CD4-positive, alpha-beta T cell treated with Interleukin-2 at 100 ng/mL for 4 hours (primary cell): Measurements from ENCODE around the gene CHRNB1.

Experiments
- DNase-seq: peaks from one replicate; pipeline ENCODE4 v3.0.0-alpha.2; 2020; ENCODE audit warnings: low spot score

The CHRNB1 gene

DNA sequence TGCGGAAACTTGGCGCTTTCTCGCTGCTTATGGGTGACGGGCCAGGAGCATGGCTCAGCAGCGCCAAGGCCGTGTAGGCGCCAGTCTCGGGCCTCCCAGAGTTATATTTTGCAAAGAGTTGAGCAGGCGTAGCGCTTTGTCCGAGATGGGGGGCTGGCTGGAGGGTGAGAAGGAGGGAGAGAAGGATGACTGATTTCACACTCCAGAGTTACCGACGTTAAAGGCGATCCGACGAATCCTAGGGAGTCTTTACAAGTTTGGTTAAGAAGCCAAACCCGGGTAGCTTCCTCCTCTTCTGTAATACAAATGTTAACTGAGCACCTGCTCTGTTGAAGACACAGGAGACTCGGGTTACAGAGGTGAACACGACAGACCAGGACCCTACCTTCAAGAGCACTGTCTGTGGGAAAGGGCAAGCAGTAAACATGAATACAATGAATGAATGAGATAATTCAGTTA is 40.1 kb downstream of the CHRNB1 start:
- DNase-seq: no peak

DNA sequence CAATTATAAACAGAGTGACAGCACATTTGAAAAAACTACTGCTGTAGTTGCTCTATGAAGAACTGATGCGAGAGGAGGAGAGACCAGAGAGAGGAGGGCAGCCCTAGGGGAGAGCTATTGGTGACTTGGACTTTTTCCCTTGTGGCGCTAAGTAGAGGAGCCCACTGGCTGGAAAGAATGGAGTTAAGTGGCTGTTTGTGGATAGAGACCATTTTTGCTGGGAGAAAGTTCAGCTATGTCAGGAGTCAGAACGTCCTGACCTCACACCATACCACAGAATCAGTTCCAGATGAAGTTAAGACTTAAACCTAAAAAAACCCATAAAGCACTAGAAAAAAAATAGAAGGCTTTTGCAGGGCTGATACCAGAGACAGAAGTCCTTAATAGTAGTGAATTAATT is 41.3 kb downstream of the CHRNB1 start:
- no peak for DNase-seq

DNA sequence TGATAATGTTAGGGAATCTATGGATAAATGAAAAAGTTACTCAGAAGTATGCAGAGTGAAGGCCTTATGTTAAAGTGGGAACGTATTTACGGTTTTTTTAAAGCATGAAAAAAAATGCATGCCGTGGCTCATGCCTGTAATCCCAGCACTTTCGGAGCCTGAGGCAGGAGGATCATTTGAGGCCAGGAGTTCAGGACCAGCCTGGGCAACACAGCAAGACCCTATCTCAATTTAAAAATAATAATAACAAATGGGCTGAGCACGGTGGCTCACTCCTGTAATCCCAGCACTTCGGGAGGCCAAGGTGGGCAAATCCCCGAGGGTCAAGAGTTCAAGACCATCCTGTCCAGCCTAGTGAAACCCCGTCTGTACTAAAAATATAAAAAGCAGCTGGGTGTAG is 45.3 kb downstream of the CHRNB1 start:
- no peak for DNase-seq

GRCh38 chr17:7491583-7491982 is 46.7 kb downstream of the CHRNB1 start:
- DNase-seq: no peak

DNA sequence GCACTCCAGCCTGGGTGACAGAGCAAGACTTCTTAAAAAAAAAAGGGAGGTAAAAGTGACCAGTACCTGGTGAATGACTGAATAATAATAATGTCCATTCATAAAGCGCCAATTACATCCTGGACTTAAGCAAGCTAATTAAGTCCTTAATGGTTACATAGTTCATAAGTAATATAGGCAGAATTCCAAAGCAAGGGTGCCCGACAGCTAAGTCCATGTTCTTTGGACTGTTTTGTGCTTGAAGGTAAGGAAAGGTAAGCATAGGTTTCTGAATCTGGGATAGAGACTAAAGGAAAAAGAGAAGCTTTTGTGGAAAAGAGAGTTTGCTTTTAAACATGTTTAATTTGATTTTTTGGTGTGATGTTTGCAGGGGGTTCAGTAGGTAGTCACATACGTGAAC is 49.1 kb downstream of the CHRNB1 start:
- DNase-seq: no peak

GRCh38 chr17:7495906-7496434 is 51.1 kb downstream of the CHRNB1 start:
- DNase-seq: no peak

DNA sequence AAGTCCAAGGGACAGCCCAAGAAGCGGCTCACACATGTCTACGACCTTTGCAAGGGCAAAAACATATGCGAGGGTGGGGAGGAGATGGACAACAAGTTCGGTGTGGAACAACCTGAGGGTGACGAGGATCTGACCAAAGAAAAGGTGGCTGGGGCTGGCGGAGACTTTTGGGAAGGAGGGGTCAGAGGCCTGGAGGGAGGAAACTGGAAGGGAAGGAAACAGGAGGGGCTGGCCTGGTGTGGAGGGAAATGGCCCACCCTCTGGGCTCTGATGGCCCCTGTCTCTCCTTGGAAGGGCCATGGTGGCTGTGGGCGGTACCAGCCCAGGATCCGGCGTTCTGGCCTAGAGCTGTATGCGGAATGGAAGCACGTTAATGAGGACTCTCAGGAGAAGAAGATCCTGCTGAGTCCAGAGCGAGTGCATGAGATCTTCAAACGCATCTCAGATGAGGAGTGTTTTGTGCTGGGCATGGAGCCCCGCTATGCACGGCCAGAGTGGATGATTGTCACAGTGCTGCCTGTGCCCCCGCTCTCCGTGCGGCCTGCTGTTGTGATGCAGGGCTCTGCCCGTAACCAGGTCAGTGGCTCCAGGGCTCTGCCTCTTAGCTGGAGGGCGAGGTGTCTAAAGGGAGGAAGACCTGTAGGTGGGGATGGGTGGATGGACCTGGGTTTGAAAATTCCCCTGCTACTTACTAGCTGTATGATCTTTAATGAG is 51.8 kb downstream of the CHRNB1 start:
- no peak for DNase-seq

DNA sequence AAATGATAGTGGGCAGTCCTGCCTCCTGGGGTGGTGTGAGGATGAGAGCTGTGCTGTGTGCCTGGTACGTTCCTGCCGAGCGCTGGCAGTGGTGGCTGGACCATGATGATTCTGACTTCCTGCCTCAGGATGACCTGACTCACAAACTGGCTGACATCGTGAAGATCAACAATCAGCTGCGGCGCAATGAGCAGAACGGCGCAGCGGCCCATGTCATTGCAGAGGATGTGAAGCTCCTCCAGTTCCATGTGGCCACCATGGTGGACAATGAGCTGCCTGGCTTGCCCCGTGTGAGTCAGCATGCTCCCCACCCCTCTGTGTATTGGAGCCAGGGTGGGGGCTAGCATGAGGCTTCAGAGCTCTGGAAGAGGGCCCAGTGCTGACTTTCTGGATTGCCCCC is 52.4 kb downstream of the CHRNB1 start:
- no peak for DNase-seq

DNA sequence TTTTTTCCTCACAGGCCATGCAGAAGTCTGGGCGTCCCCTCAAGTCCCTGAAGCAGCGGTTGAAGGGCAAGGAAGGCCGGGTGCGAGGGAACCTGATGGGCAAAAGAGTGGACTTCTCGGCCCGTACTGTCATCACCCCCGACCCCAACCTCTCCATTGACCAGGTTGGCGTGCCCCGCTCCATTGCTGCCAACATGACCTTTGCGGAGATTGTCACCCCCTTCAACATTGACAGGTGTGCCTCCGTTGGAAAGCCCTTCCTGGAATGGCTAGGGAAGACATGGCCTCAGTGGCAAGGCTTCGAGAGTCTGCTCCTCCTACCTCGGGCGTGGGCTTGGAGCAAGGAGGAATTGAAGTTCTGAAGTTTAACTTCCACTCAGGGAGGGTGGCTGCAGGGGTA is 52.8 kb downstream of the CHRNB1 start:
- DNase-seq: no peak

DNA sequence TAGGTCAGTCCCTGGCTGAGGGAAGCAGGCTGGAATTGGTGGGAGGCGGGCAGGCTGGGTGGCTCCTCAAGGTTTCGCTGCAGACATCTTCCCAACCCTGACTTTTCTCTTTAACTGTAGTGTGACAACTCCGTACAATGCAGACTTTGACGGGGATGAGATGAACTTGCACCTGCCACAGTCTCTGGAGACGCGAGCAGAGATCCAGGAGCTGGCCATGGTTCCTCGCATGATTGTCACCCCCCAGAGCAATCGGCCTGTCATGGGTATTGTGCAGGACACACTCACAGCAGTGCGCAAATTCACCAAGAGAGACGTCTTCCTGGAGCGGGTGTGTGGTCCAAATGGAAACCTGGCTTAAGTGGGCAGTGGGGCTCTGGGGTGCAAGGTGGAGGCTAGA is 54.3 kb downstream of the CHRNB1 start:
- no peak for DNase-seq

GRCh38 chr17:7501729-7502128 is 56.9 kb downstream of the CHRNB1 start:
- DNase-seq: no peak

DNA sequence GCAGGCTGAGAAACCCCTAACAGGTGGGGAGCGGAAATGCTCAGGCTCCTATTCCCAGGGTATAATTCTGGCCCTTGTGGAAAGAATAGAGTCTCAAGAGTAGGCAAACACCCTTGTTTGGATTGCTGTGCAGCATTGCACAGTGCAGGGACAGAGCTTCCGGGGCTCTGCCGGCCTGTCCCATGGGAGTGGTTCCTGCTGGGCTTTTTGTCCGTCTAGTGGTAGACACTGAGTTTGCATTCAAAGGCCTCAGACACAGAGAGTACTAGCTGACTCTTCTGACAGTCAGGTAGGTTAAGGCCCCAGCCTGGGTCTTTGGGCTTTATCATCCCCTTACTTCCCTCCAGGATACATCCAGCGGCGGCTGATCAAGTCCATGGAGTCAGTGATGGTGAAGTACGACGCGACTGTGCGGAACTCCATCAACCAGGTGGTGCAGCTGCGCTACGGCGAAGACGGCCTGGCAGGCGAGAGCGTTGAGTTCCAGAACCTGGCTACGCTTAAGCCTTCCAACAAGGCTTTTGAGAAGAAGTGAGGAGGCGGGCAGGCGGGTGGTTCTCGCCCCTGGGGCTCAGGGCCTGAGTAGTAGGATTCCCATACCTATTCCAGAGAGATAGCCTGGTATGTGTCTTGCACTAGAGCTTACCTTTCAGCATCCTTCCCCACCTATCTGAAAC is 57.4 kb downstream of the CHRNB1 start:
- no peak for DNase-seq

GRCh38 chr17:7502987-7503386 is 58.1 kb downstream of the CHRNB1 start:
- DNase-seq: no peak

DNA sequence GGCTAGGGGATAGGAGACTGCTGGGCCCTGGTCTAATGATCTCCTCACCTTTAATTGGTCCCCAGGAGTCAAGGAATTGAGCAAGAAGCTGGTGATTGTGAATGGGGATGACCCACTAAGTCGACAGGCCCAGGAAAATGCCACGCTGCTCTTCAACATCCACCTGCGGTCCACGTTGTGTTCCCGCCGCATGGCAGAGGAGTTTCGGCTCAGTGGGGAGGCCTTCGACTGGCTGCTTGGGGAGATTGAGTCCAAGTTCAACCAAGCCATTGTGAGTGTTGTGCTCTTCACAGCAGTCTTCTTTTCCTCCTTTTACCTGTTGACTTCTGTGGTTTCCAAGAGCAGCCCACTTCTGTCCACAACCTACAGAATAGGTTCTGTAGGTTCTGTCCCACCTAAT is 58.7 kb downstream of the CHRNB1 start:
- no peak for DNase-seq
